Gastrocnemius medialis (tissue), 4 donors: ENCODE data around the gene HSPB7.

ENCODE experiments used
- CTCF ChIP-seq, 5 experiments: fragments of 450-650 bp in 3 of 5; fragments of 200-600 bp in 2 of 5; sonication (generic) in 2 of 5; IDR thresholded peaks in 4 of 5; conservative IDR thresholded peaks in 1 of 5; 1 replicate in 4 of 5; 2 replicates in 1 of 5; pipeline ENCODE4 v1.5.1; 2016 to 2019; ENCODE audit warnings: antibody characterized with exemption in 5 of 5, mild to moderate bottlenecking in 3 of 5, moderate library complexity in 3 of 5
- POLR2A ChIP-seq, 2 donors: fragments of 450-650 bp; IDR thresholded peaks; one replicate each; pipeline ENCODE4 v1.6.1; 2017; ENCODE audit warnings: antibody characterized with exemption in 2 of 2, mild to moderate bottlenecking in 2 of 2, moderate library complexity in 2 of 2

DNA sequence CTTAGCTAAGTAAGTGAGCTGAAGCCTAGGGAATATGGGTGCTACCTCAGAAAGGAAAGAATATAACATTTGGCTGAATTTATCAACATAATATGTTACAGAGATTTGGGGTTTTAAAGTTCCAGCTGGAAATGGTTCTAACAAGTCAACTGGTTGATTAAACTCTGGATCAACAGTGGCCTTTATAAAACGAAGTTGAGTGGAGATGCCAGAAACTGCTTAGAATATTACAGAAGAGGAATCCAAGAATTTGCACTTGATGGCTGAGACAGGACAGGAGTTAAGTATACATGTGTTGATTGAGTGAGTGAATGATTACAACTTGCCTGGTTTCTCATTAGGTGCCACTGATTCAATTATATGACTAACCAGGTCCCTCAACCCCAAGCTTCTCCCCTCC, 34.6 kb downstream of the HSPB7 start:
- TF ChIP-seq POLR2A (IDR thresholded peaks at IDR 0.05) = no peak
- TF ChIP-seq CTCF (IDR thresholded peaks at IDR 0.05 in 4 of 5, conservative IDR thresholded peaks at IDR 0.05 in 1 of 5) = no peak
